Mucosa of descending colon (tissue), 3 donors: ENCODE results near the gene PRRT2. TPM values are rescaled to one million over a fixed set of nuclear protein-coding genes. Genes with fewer than 3 reads are reported as not detected.

Experiments used
- ATAC-seq: fragments of 200-7000 bp; cut with Tn5 transposase; one replicate; pipeline ENCODE4 v1.9.1; 2020; ENCODE audit warnings: mild to moderate bottlenecking, moderate library complexity
- DNase-seq, 3 donors: peaks; one replicate each; pipeline ENCODE4 v3.0.0-alpha.2; 2020
- H3K36me3 ChIP-seq: fragments of 200-600 bp; one replicate; pipeline ENCODE4 v1.8.0; 2021; ENCODE audit warnings: low read depth, mild to moderate bottlenecking
- H3K4me1 ChIP-seq: fragments of 200-600 bp; one replicate; pipeline ENCODE4 v1.8.0; 2021; ENCODE audit warnings: low read depth, mild to moderate bottlenecking
- H3K4me3 ChIP-seq: fragments of 200-600 bp; one replicate; pipeline ENCODE4 v1.8.0; 2021; ENCODE audit warnings: mild to moderate bottlenecking
- H3K9me3 ChIP-seq: fragments of 200-600 bp; one replicate; pipeline ENCODE4 v1.8.0; 2021; ENCODE audit warnings: mild to moderate bottlenecking
- intact Hi-C, 2 donors: fragments of 100-400 bp; cut with DNase I in 1 of 2; cut with micrococcal nuclease in 1 of 2; formaldehyde crosslinking; loops; one replicate each; pipeline versions ENCODE4 v1.11.0 to v1.11.1; 2022; cut with DNase I, micrococcal nuclease
- long read RNA-seq, 2 donors: library from polyadenylated mRNA; unstranded; transcript quantifications; one replicate each; pipeline ENCODE4 v2.0.0, GENCODE V29; 2019 to 2021
- total RNA-seq, 3 donors: library from RNA; stranded (reverse); fragmentation: NEBNext Ultra II Directional in 2 of 3; extraction: Animal tissue kit (Norgen Biotek cat#: 25700) in 2 of 3; gene quantifications; one replicate each; pipeline versions ENCODE4 v1.2.1 to v1.2.4, GENCODE V29; 2021 to 2023
- TF ChIP-seq, protein P1 (sequence below): fragments of 200-600 bp; IDR thresholded peaks from one replicate; pipeline ENCODE4 v1.8.0; 2022; ENCODE audit warnings: antibody characterized with exemption, mild to moderate bottlenecking
- donor health status: DM: no; HTN: no; CAD: no; lungs with moderate emphysema.
- donor health status: DM: no; HTN: no; CAD: no.
- donor health status: DM: no; HTN: yes; CAD: no.

The PRRT2 gene
- 10 to 100 TPM in 1 of 3 donors, under 1 TPM in 2; 0.81 to 15.2 (median 0.94) TPM for total RNA-seq
- long read RNA-seq, donor 1, partial matches to known transcripts: 0 of 2 reads
- long read RNA-seq, donor 1, other reads (novel, unspliced or antisense): 0 of 2 reads
- long read RNA-seq, donor 2: 0 reads

DNA sequence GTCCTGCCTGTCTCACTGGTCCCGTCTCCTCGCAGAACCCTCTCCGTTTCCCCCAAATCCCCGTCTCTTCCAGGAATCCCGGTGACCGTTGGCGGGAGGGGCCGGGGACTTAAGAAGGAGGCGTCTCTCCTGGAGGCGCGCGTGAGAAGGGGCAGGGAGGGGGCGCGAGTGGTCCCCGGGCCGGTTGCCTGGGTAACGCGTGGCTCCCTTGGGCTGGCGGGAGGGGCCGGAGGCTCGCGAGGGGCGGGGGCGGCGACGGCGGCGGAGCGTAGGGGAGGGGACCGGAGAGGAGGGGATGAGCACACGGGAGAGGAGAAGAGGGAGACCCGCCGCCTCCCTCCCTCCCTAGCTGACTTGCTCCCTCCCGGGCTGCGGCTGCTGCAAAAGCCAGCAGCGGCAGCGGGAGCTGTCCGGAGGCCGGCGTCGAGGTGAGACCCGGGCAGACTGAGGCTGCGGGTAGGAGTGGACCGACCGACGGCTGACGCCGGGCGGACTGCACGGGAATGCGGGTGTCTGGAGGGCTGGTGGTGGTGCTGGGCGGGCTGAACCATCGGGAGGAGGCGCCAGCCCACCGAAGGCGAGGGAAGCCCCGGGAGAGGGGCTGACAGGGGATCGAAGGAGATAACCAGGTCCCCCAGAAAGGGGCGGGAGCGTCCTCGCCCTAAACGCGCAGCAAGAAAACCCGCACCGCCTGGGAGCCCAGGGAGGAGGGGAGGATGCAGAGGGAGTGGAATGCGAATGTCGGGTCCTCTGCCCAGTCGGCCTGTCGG lies at the start of gene PRRT2:
PRRT2 (plus strand) TSS at position 298 of the 770 bp plus-strand sequence. CDS start 862 bp downstream, outside the sequence.
- DNase-seq: peak; percentile 59 to 78 (median 76)
- H3K36me3 ChIP-seq: no peaks in the 10 kb centered on the region
- H3K4me1 ChIP-seq: peaks cover 62% of the 10 kb centered on the region
- H3K9me3 ChIP-seq: no peaks in the 10 kb centered on the region
- TF ChIP-seq, protein P1, sequence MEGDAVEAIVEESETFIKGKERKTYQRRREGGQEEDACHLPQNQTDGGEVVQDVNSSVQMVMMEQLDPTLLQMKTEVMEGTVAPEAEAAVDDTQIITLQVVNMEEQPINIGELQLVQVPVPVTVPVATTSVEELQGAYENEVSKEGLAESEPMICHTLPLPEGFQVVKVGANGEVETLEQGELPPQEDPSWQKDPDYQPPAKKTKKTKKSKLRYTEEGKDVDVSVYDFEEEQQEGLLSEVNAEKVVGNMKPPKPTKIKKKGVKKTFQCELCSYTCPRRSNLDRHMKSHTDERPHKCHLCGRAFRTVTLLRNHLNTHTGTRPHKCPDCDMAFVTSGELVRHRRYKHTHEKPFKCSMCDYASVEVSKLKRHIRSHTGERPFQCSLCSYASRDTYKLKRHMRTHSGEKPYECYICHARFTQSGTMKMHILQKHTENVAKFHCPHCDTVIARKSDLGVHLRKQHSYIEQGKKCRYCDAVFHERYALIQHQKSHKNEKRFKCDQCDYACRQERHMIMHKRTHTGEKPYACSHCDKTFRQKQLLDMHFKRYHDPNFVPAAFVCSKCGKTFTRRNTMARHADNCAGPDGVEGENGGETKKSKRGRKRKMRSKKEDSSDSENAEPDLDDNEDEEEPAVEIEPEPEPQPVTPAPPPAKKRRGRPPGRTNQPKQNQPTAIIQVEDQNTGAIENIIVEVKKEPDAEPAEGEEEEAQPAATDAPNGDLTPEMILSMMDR: no peak
- peak within 1 kb of the TSS; percentile 6 for H3K4me3 ChIP-seq
- intact Hi-C loops: no loop called here
- no peak for ATAC-seq

DNA sequence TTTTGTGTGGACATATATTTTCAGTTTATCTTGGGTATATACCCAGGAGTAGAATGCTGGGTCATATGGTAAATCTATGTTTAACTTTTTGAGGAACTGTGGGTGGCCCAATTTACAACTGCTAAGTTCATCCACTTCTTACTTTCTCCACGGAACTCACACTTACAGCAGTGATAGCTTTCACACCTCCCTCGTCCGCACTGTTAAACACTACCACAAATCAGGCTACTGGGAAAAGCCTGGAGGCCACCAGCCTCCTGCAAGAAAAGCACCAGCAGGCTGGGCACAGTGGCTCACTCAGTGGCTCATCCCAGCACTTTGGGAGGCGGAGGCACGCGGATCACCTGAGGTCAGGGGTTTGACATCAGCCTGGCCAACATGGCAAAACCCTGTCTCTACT lies 48.7 kb upstream of the PRRT2 start:
- no peaks in the 10 kb centered on the region for H3K36me3 ChIP-seq
- intact Hi-C loops: no loop called here
- ATAC-seq (no peak), DNase-seq (peak in 1 of 3 donors; percentile 22)
- TF ChIP-seq, protein P1: no peak
- no peak overlapping the region for H3K4me3 ChIP-seq
- H3K9me3 ChIP-seq: no peaks in the 10 kb centered on the region
- H3K4me1 ChIP-seq: peaks cover 25% of the 10 kb centered on the region

DNA sequence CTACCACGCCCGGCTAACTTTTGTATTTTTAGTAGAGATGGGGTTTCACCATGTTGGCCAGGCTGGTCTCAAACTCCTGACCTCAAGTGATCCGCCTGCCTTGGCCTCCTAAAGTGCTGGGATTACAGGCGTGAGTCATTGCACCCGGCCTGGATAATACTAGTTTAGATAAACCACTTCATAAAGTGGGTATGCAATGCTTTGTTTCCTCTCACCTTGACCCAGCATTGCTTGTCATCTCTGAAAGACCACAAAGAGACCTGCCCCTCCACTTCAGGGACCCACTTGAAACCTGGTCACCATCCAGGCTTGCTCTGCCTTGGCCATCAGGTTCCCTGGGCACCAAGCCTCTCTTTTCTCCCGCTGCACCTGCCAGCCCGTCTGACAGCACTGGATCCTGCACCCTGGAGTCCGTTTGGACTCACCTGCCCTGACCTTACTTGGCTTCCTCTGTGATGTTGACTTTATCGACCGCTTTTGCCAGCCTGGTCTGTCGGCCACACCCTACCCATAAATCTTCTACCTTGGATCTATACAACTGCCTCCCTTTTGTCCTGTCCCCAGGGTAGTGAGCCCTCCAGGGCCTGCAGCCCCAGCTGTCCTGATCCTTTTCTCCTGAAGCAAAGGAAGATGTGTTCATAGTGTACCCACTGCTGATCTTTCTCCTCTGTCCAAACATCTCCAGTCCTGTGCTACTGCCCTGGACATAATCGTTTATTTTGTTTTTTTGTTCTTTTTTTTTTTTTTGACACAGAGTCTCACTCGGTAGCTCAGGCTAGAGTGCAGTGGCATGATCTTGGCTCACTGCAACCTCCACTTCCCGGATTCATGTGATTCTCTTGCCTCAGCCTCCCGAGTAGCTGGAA lies 46.6 kb upstream of the PRRT2 start:
- H3K4me1 ChIP-seq: peaks cover 31% of the 10 kb centered on the region
- TF ChIP-seq, protein P1: no peak
- ATAC-seq (peak; percentile 93), DNase-seq (peak; percentile 63 to 81 (median 73))
- H3K36me3 ChIP-seq: no peaks in the 10 kb centered on the region
- intact Hi-C loops: no loop called here
- no peak overlapping the region for H3K4me3 ChIP-seq
- no peaks in the 10 kb centered on the region for H3K9me3 ChIP-seq

DNA sequence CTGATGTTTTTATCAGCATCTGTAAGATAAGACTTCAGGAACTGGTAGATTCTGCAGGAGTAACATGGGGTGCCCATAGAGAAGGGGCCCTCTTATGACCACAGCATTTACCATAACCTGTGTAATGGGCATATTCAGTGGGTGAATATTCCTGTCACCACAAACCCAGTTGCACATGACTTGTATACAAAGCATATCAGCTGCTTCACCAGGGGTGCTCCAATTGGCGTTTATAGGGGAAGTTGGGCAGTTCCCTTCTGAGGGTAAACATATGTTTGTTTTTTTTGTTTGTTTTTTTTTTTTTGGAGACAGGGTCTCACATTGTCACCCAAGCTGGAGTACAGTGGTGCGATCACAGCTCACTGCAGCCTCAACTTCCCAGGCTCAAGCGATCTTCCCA lies 45.4 kb upstream of the PRRT2 start:
- ATAC-seq (no peak), DNase-seq (no peak)
- peaks cover 30% of the 10 kb centered on the region for H3K4me1 ChIP-seq
- intact Hi-C loops: no loop called here
- H3K4me3 ChIP-seq: no peak overlapping the region
- no peaks in the 10 kb centered on the region for H3K36me3 ChIP-seq
- no peaks in the 10 kb centered on the region for H3K9me3 ChIP-seq
- TF ChIP-seq, protein P1: no peak

DNA sequence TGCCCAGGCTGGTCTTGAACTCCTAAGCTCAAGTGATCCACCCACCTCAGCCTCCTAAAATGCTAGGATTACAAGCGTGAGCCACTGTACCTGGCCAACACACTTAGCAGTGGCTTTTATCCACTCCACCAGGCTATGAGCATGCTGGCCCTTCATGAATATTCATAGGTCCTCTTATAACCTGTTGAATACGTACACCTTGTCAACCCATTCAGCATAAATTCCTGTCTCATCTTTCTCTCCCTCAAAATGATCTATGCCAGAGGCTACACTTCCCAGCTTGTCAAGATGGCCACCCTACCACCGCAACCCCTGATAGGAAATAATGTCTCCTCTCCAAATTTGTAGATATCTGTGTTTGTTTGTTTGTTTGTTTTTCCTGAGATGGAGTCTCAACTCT lies 44.9 kb upstream of the PRRT2 start:
- DNase-seq: no peak
- Histone ChIP-seq H3K9me3 (no peaks in the 10 kb centered on the region), H3K36me3 (no peaks in the 10 kb centered on the region), H3K4me3 (no peak overlapping the region), H3K4me1 (peaks cover 30% of the 10 kb centered on the region)
- intact Hi-C loops: no loop called here
- TF ChIP-seq, protein P1: no peak
- no peak for ATAC-seq
